ENCODE data around the gene SH3GL1.

SH3GL1 gene

GRCh38 chr19:4442819-4443146 lies 42.4 kb upstream of the SH3GL1 start:
- TF ChIP-seq L3MBTL2 (conservative IDR thresholded peaks at IDR 0.05) (no peak), PKNOX1 (IDR thresholded peaks at IDR 0.05) (no peak), ELF4 (IDR thresholded peaks at IDR 0.05) (no peak), LEF1 (IDR thresholded peaks at IDR 0.05; ENCODE audit: borderline replicate concordance) (no peak), SP1 (IDR thresholded peaks at IDR 0.05) (no peak), FOXM1 (IDR thresholded peaks at IDR 0.05; ENCODE audit: borderline replicate concordance) (no peak), FOXA1 (IDR thresholded peaks at IDR 0.05) (no peak), BHLHE40 (IDR thresholded peaks at IDR 0.05; ENCODE audit: borderline replicate concordance) (no peak), FOXK2 (IDR thresholded peaks at IDR 0.05) (no peak), HDGF (IDR thresholded peaks at IDR 0.05; ENCODE audit: borderline replicate concordance) (no peak), ARNT (IDR thresholded peaks at IDR 0.05) (no peak), TARDBP (IDR thresholded peaks at IDR 0.05) (no peak), NFRKB (IDR thresholded peaks at IDR 0.05) (no peak), CTBP1 (IDR thresholded peaks at IDR 0.05; ENCODE audit: borderline replicate concordance) (no peak), ZNF384 (IDR thresholded peaks at IDR 0.05) (no peak), SUZ12 (IDR thresholded peaks at IDR 0.05) (no peak)
- no peak for DNase-seq (ENCODE audit: extremely low spot score)
- POLR2A ChIA-PET, result no interaction called here
- CTCF ChIA-PET, result interaction anchor here (0.5 kb wide), 1 partner anchor 175 kb away, joined by 6 read pairs; no protein-coding TSS in a partner anchor

GRCh38 chr19:4441994-4442818 lies 41.9 kb upstream of the SH3GL1 start:
- ChIA-PET CTCF (interaction anchor here (0.5 kb wide), 1 partner anchor 175 kb away, joined by 6 read pairs; no protein-coding TSS in a partner anchor), POLR2A (no interaction called here)
- DNase-seq (ENCODE audit: extremely low spot score), result no peak
- TF ChIP-seq NFRKB (IDR thresholded peaks at IDR 0.05) (no peak), L3MBTL2 (conservative IDR thresholded peaks at IDR 0.05) (no peak), SUZ12 (IDR thresholded peaks at IDR 0.05) (no peak), ELF4 (IDR thresholded peaks at IDR 0.05) (no peak), FOXM1 (IDR thresholded peaks at IDR 0.05; ENCODE audit: borderline replicate concordance) (no peak), TARDBP (IDR thresholded peaks at IDR 0.05) (no peak), LEF1 (IDR thresholded peaks at IDR 0.05; ENCODE audit: borderline replicate concordance) (no peak), FOXA1 (IDR thresholded peaks at IDR 0.05) (no peak), CTBP1 (IDR thresholded peaks at IDR 0.05; ENCODE audit: borderline replicate concordance) (no peak), HDGF (IDR thresholded peaks at IDR 0.05; ENCODE audit: borderline replicate concordance) (no peak), FOXK2 (IDR thresholded peaks at IDR 0.05) (no peak), BHLHE40 (IDR thresholded peaks at IDR 0.05; ENCODE audit: borderline replicate concordance) (no peak), PKNOX1 (IDR thresholded peaks at IDR 0.05) (no peak), ZNF384 (IDR thresholded peaks at IDR 0.05) (no peak), SP1 (IDR thresholded peaks at IDR 0.05) (no peak), ARNT (IDR thresholded peaks at IDR 0.05) (no peak)

GRCh38 chr19:4439243-4439642 lies 38.9 kb upstream of the SH3GL1 start:
- no peak for TF ChIP-seq CTBP1 (IDR thresholded peaks at IDR 0.05; ENCODE audit: borderline replicate concordance)
- no peak for TF ChIP-seq L3MBTL2 (conservative IDR thresholded peaks at IDR 0.05)
- no peak for TF ChIP-seq LEF1 (IDR thresholded peaks at IDR 0.05; ENCODE audit: borderline replicate concordance)
- no peak for TF ChIP-seq SUZ12 (IDR thresholded peaks at IDR 0.05)
- TF ChIP-seq SP1 (IDR thresholded peaks at IDR 0.05), result no peak
- no peak for TF ChIP-seq NFRKB (IDR thresholded peaks at IDR 0.05)
- TF ChIP-seq ELF4 (IDR thresholded peaks at IDR 0.05), result no peak
- TF ChIP-seq HDGF (IDR thresholded peaks at IDR 0.05; ENCODE audit: borderline replicate concordance), result no peak
- TF ChIP-seq ZNF384 (IDR thresholded peaks at IDR 0.05), result no peak
- no peak for TF ChIP-seq ARNT (IDR thresholded peaks at IDR 0.05)
- TF ChIP-seq PKNOX1 (IDR thresholded peaks at IDR 0.05), result no peak
- TF ChIP-seq FOXM1 (IDR thresholded peaks at IDR 0.05; ENCODE audit: borderline replicate concordance), result no peak
- TF ChIP-seq FOXK2 (IDR thresholded peaks at IDR 0.05), result no peak
- CTCF ChIA-PET, result no interaction called here
- POLR2A ChIA-PET, result no interaction called here
- no peak for DNase-seq (ENCODE audit: extremely low spot score)

- TF ChIP-seq SP1 (IDR thresholded peaks at IDR 0.05) (no peak), L3MBTL2 (conservative IDR thresholded peaks at IDR 0.05) (no peak), ELF4 (IDR thresholded peaks at IDR 0.05) (no peak), HDGF (IDR thresholded peaks at IDR 0.05; ENCODE audit: borderline replicate concordance) (no peak), ZNF384 (IDR thresholded peaks at IDR 0.05) (no peak), LEF1 (IDR thresholded peaks at IDR 0.05; ENCODE audit: borderline replicate concordance) (no peak), CTBP1 (IDR thresholded peaks at IDR 0.05; ENCODE audit: borderline replicate concordance) (no peak), NFRKB (IDR thresholded peaks at IDR 0.05) (no peak), FOXA1 (IDR thresholded peaks at IDR 0.05) (no peak), BHLHE40 (IDR thresholded peaks at IDR 0.05; ENCODE audit: borderline replicate concordance) (no peak)
- ChIA-PET CTCF (no interaction called here), POLR2A (no interaction called here)
- no peak for DNase-seq (ENCODE audit: extremely low spot score)
These were observed 36.8 kb upstream of the SH3GL1 start for GRCh38 chr19:4437103-4437502.

GRCh38 chr19:4436231-4436630 lies 35.9 kb upstream of the SH3GL1 start:
- POLR2A ChIA-PET, result no interaction called here
- TF ChIP-seq SUZ12 (IDR thresholded peaks at IDR 0.05) (no peak), PKNOX1 (IDR thresholded peaks at IDR 0.05) (no peak), FOXM1 (IDR thresholded peaks at IDR 0.05; ENCODE audit: borderline replicate concordance) (no peak), ARNT (IDR thresholded peaks at IDR 0.05) (no peak), FOXK2 (IDR thresholded peaks at IDR 0.05) (no peak), ZNF384 (IDR thresholded peaks at IDR 0.05) (no peak), TARDBP (IDR thresholded peaks at IDR 0.05) (no peak), HDGF (IDR thresholded peaks at IDR 0.05; ENCODE audit: borderline replicate concordance) (no peak), L3MBTL2 (conservative IDR thresholded peaks at IDR 0.05) (no peak), BHLHE40 (IDR thresholded peaks at IDR 0.05; ENCODE audit: borderline replicate concordance) (no peak), NFRKB (IDR thresholded peaks at IDR 0.05) (no peak), ELF4 (IDR thresholded peaks at IDR 0.05) (no peak), FOXA1 (IDR thresholded peaks at IDR 0.05) (no peak), CTBP1 (IDR thresholded peaks at IDR 0.05; ENCODE audit: borderline replicate concordance) (no peak), LEF1 (IDR thresholded peaks at IDR 0.05; ENCODE audit: borderline replicate concordance) (no peak), SP1 (IDR thresholded peaks at IDR 0.05) (no peak)
- CTCF ChIA-PET, result no interaction called here
- DNase-seq (ENCODE audit: extremely low spot score), result no peak

All from HEK293T (cell line).